T-helper 1 cell treated with Interleukin-12 subunit alpha and Interleukin-12 subunit beta and Interleukin-4 antibody, amounts not matched to agents 30 ng/mL and 1 ng/mL, for 36 hours (primary cell): ENCODE results near the gene FAM117A. TPM values are rescaled to one million over a fixed set of nuclear protein-coding genes. Genes with fewer than 3 reads are reported as not detected.

Experiments used
- intact Hi-C: fragments of 100-400 bp; cut with micrococcal nuclease; formaldehyde crosslinking; loops from one replicate; pipeline ENCODE4 v1.15.1; 2024
- total RNA-seq: library from RNA; stranded (reverse); gene quantifications from 2 replicates; pipeline ENCODE4 v1.2.3, GENCODE V29; 2022

FAM117A gene, protein sequence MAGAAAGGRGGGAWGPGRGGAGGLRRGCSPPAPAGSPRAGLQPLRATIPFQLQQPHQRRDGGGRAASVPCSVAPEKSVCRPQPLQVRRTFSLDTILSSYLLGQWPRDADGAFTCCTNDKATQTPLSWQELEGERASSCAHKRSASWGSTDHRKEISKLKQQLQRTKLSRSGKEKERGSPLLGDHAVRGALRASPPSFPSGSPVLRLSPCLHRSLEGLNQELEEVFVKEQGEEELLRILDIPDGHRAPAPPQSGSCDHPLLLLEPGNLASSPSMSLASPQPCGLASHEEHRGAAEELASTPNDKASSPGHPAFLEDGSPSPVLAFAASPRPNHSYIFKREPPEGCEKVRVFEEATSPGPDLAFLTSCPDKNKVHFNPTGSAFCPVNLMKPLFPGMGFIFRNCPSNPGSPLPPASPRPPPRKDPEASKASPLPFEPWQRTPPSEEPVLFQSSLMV
- total RNA-seq: 37.4 and 48.9 TPM in 2 replicates

- intact Hi-C loops: loop anchor here (1.0 kb wide), 8 partner anchors 16 to 572 kb away; partner anchors contain the start of genes KAT7 and SPOP
These were observed at the start of gene FAM117A for GRCh38 chr17:49763735-49764558. Gene FAM117A, minus strand, starts transcription at chr17:49764131. Its CDS starts 44 bp downstream, at chr17:49764087.

- intact Hi-C loops: no loop called here
These were observed 45.1 kb upstream of the FAM117A start for GRCh38 chr17:49809056-49809455.

GRCh38 chr17:49798738-49799137 is 34.8 kb upstream of the FAM117A start:
- intact Hi-C loops: no loop called here

GRCh38 chr17:49798182-49798581 is 34.3 kb upstream of the FAM117A start:
- intact Hi-C loops: no loop called here

DNA sequence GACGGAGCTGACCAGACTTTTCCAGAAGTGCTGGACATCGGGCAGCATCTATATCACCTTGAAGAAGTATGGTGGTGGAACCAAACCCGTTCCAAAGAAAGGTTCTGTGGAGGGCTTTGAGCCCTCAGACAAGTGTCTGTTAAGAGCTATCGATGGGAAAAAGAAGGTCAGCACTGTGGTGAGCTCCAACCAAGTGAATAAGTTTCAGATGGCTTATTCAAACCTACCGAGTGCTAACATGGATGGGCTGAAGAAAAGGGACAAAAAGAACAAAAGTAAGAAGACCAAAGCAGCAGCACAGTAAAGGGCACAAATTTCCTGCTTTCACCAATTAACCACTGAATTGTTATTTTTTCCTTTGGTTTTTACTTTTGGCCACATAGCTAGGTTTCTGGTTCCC is 31.4 kb upstream of the FAM117A start:
- intact Hi-C loops: no loop called here

GRCh38 chr17:49793309-49793708 is 29.4 kb upstream of the FAM117A start:
- intact Hi-C loops: no loop called here

DNA sequence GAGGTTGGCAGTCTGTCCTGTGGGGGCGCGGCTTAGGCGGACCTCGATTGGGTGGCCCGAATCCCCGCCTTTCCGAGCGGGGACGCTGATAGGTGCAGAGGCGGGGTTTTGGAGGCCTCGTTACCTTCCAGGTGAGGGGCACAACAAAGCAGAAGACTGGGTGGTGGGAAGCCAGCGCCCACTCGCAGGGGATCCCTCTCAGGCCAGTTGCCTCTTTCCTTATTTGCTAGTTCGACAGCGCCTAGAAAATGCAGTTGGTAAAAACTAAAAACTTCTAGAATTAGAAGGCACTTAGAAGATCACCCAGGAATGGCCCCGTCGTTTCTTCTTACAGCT is 25.3 kb upstream of the FAM117A start:
- intact Hi-C loops: loop anchor here (1.0 to 2.0 kb wide), 4 partner anchors 40 to 474 kb away; no protein-coding TSS in a partner anchor

- intact Hi-C loops: loop anchor here (1.0 to 2.0 kb wide), 12 partner anchors 24 to 896 kb away; partner anchors contain the start of genes ATP5MC1, FAM117A, PDK2 and SPOP
These were observed 24.7 kb upstream of the FAM117A start, which contains the start of gene KAT7 for GRCh38 chr17:49788478-49789242. Gene KAT7, plus strand, starts transcription at chr17:49788681. Its CDS starts 154 bp downstream, at chr17:49788835.

DNA sequence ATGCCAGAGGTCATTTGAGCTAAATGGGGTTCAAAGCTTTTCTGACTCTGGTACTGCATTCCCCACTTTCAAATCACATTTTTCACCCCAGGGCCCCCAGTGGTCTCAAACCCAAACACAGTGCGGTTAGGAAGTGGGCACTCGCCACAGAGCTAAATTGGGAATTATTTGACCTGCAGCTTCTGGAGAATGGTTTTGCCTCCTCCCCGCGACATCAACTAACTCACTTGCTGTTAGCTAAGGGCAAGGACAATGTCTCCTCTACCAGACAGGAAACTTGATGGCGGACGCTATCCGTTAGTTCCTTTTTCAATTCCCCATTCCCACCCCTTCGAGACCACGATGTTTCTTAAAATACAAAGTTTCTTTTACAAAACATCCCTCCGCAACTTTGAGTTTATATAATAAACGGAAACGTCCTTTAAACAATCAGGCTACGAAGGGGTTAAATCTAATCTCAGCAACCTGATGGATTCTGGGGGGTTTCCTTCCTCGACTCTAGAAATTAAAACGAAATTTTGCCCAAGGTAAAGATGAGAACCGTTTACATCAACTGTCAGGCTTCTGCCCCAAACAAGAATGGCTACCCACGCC is 24.1 kb upstream of the FAM117A start:
- intact Hi-C loops: loop anchor here (1.0 to 2.0 kb wide), 11 partner anchors 24 to 896 kb away; partner anchors contain the start of genes ATP5MC1, FAM117A, PDK2 and SPOP

GRCh38 chr17:49784636-49785035 is 20.7 kb upstream of the FAM117A start:
- intact Hi-C loops: no loop called here

- intact Hi-C loops: no loop called here
These were observed 19.9 kb upstream of the FAM117A start for GRCh38 chr17:49783791-49784190.

DNA sequence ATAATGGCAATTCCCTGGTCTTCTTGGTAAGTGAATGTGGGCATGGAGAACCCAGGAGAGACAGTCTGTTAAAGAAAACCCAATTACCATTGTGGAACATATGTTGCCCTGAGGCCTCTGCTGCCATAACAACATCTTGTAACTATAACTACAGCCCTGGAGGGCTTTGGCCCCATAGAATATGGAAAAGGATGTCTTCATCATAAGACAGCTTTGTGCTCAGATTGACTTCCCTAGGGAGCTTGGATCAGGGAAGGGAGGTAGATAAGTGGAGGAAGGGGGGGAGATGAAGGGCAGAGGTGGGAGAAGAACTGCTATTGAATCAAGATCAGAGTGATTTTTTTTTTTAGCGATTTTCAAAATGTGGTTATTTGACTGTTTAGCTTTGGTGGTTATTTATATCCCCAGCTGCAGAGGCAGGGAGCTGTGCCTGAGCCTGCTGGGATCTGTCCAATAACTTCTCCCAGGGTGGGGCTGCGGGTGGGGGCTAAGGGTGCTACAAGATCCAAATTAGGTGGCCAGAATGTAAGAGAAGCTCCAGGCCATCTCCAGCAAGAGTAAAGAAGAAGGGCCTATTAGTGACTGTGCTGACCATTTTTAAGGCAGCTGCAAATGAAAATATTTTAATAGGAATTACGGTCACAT is 19.3 kb upstream of the FAM117A start:
- intact Hi-C loops: no loop called here

DNA sequence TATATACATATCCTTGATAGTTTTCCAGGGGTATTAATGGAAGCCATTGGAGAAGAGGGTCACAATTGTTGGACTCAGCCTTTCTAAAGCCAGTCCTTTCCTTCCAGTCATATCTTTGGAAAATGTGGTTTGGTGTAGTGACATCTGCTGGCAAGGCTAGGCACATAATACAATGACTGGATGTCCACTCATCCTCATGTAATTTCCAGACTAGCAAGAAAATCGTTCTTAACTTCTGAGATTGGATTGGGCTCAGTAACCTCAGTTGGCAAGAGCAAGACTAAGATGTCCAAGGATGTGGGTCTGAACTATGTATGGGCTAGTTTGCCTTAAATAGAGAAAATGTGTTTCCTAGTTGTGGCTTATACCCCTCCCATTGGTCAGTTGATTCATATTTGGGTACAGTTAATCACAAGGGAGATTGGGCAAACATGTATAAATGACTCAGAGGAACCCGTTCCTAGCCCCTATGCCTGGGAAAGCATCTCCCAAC is 15.9 kb upstream of the FAM117A start:
- intact Hi-C loops: loop anchor here (1.0 to 2.0 kb wide), 2 partner anchors 71 to 209 kb away; no protein-coding TSS in a partner anchor

DNA sequence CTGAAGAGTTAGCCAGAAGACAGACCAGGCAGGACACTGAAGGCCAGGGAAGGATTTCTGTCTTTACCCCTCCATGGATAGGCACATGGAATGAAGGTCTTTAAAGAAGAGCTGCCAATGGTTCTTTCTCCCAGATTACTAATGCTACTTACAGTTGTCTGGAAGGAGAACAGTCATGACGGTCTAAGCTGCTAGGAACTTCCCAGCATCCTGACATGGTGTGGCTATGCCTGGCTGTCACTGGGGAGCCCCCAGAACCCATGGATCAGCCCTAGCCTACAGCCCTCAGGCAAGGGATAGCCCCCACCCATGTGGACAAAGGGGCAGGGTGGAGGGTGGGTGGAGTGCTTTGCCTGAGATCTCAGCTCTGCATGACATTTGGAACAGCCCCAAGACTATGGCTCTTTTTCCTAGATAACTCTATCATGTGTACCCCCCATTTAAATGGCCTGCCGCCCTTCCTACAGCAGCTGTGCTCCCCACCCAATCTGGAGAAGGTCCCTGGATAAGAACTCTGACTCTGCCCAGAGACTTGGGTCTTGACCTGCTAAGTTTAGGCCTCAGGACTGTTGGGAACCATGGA is 15.3 kb upstream of the FAM117A start:
- intact Hi-C loops: loop anchor here (1.0 to 2.0 kb wide), 2 partner anchors 71 to 208 kb away; no protein-coding TSS in a partner anchor

GRCh38 chr17:49777563-49777962 is 13.6 kb upstream of the FAM117A start:
- intact Hi-C loops: no loop called here

- intact Hi-C loops: no loop called here
These were observed 12.8 kb upstream of the FAM117A start for GRCh38 chr17:49776551-49777300.

GRCh38 chr17:49775546-49776260 is 11.8 kb upstream of the FAM117A start:
- intact Hi-C loops: no loop called here

- intact Hi-C loops: no loop called here
These were observed 3.1 kb upstream of the FAM117A start for GRCh38 chr17:49766918-49767530.
